NCI-H2081 (cell line): ENCODE data around the gene APOBEC2.
"Not testable (repeated sequence)": the region's sequence is repeated elsewhere in the genome, so short reads cannot be mapped to it uniquely, and the experiment has no call there.

ENCODE experiments used
- DNase-seq, 2 experiments: peaks; one replicate each; lab custom pipeline; 2025; lab: John Stamatoyannopoulos, UW

Gene APOBEC2

GRCh38 chr6:41053041-41053440 is at the start of gene APOBEC2:
Gene APOBEC2, plus strand, starts transcription at chr6:41053202. Its CDS starts 146 bp downstream, at chr6:41053348.
- no peak for DNase-seq

DNA sequence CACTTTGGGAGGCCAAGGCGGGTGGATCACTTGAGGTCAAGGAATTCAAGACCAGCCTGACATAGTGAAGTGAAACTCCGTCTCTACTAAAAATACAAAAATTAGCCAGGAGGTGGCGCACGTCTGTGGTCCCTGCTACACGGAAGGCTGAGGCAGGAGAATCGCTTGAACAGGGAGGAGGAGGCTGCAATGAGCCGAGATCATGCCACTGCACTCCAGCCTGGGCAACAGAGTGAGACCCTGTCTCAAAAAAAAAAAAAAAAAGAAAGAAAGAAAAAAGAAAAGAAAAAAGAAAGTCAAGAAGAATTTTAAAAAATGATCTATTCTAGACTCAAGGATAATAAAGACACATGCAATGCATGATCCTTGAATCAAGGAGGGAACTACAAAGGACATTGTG is 46.8 kb upstream of the APOBEC2 start:
- DNase-seq = peak in 1 of 2 experiments; percentile 21

GRCh38 chr6:41006980-41007379 is 46.0 kb upstream of the APOBEC2 start:
- DNase-seq = not testable (repeated sequence)

DNA sequence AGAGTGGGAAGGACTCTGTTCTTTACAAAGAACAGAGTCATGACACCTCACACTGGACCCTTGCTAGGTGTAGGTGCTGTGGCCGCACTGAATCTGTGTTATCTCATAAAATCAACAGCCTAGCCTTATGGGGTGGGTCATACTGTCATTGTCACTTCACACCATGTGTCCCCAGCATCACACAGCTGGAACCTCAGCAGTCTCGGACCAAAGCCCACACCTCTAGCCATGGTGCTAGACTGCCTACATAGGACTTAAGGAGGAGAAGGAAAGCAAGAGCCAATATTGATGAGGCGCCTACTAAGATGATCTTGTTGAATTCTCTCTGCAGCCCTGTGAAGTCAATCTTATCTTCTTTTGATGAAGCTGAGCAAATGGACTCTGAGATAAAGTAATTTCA is 45.0 kb upstream of the APOBEC2 start:
- no peak for DNase-seq

DNA sequence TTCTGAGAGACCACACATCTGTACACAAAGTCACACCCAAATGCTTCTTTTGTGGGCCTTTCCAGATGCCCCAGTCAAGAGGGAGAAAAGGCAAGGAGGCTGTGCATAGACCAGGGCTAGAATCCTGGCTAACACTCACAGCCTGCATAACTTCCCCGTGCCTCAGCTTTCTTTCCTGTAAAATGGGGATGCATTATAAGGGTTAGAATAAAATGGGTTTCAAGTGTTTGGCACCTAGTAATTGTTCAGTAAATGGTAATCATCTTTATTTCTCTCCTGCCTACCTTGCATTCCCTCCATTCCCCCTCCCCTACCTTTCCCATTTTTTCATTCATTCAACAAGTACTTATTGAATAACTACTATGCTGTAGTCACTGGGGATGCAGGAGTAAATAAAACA is 43.3 kb upstream of the APOBEC2 start:
- no peak for DNase-seq

- DNase-seq = no peak
These were observed 41.3 kb upstream of the APOBEC2 start for GRCh38 chr6:41011673-41012072.

DNA sequence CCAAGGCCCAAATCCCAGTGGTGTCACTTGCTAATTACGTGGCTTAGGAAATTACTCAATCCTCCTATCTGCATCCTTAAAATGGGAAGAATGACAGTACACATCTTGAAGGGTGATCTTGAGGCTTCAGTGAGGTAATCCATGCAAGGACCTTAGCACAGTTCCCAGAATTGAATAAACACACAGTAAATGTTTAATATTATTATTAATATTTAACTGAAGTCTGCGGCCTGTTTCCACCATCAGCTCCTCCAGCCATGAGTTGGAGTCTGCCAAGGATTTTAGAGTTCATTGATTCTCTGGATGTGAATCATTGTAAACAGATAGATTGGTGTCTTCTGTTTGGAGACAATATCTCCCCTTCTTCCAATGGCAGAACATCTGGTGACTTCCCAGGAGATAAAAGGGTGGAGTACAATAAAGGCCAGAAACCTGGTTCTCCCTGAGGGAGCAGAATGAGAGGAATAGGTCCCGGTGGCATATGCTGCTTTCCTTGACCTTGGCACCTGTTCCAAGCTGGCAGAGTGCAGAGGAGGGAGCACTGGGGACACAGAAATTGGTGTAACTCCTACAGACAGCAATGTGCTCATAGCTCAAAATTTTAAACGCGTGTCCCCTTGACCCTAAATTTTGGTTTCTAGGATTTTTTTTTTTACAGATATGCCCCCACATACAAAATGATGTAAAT is 39.4 kb upstream of the APOBEC2 start:
- no peak for DNase-seq

DNA sequence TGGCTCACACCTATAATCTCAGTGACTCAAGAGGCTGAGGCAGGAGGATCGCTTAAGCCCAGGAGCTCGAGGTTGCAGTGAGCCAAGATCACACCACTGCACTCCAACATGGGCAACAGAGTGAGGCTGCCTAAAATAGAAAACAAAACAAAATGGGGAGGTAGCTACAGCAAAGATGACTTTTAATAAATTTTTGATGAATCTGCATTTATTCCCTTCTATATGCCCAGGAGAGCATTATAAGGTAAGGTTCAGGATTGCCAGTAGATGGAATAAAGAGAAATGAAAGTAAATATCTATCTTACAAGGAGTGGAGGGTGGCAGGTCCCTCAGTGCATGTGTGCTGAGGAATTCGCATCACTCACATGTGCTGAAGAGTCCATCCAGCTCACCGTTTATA is 38.2 kb upstream of the APOBEC2 start:
- no peak for DNase-seq

DNA sequence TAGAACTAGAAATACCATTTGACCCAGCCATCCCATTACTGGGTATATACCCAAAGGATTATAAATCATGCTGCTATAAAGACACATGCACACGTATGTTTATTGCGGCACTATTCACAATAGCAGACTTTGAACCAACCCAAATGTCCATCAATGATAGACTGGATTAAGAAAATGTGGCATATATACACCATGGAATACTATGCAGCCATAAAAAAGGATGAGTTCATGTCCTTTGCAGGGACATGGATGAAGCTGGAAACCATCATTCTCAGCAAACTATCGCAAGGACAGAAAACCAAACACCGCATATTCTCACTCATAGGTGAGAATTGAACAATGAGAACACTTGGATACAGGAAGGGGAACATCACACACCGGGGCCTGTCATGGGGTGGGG is 37.1 kb upstream of the APOBEC2 start:
- not testable (repeated sequence) for DNase-seq

- DNase-seq = no peak
These were observed 35.3 kb upstream of the APOBEC2 start for GRCh38 chr6:41017663-41018062.

DNA sequence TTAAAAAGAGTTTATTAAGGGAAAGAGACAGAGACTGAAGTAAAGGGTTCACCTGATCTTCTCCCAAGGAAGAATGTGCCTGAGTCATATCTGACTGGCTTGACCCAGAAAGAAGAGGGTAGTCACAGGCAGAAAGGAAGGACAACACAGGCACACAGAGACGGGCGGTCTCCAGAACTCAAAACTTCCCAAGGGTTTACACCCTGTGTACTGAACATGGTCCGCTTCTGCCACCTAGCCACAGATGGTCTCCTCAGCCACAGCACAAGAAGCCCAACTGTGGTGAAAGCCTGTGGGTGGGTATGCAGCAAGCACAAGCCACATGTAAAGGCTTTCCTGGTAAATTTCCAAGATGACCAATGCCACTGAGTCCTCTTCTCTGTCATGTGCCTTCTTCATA is 31.2 kb upstream of the APOBEC2 start:
- peak in 1 of 2 experiments; percentile 6 for DNase-seq

- DNase-seq = no peak
These were observed 30.7 kb upstream of the APOBEC2 start for GRCh38 chr6:41022294-41022693.

GRCh38 chr6:41023114-41023513 is 29.9 kb upstream of the APOBEC2 start:
- DNase-seq = no peak

- DNase-seq = no peak
These were observed 27.0 kb upstream of the APOBEC2 start for GRCh38 chr6:41025966-41026530.

DNA sequence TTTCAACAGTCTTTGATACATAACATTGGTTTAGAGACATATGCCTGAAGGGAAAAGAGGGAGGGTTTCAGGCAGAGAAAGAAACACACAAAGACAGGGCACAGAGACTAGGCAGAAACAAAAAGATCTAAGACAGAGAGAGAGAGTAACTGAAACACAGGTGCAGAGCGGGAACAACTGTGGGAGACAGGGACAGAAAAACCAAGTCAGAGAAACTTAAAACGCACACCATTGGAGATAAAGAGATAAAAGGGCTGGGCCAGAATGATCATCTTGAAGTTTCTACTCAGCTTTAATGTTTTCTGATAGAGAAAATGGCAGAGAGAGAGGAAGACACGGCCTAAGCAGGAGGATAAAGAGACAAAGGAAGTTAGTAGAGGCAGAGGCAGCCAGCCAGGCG is 25.8 kb upstream of the APOBEC2 start:
- DNase-seq = no peak

GRCh38 chr6:41027799-41028560 is 25.0 kb upstream of the APOBEC2 start:
- peak; percentile 22 to 36 for DNase-seq

DNA sequence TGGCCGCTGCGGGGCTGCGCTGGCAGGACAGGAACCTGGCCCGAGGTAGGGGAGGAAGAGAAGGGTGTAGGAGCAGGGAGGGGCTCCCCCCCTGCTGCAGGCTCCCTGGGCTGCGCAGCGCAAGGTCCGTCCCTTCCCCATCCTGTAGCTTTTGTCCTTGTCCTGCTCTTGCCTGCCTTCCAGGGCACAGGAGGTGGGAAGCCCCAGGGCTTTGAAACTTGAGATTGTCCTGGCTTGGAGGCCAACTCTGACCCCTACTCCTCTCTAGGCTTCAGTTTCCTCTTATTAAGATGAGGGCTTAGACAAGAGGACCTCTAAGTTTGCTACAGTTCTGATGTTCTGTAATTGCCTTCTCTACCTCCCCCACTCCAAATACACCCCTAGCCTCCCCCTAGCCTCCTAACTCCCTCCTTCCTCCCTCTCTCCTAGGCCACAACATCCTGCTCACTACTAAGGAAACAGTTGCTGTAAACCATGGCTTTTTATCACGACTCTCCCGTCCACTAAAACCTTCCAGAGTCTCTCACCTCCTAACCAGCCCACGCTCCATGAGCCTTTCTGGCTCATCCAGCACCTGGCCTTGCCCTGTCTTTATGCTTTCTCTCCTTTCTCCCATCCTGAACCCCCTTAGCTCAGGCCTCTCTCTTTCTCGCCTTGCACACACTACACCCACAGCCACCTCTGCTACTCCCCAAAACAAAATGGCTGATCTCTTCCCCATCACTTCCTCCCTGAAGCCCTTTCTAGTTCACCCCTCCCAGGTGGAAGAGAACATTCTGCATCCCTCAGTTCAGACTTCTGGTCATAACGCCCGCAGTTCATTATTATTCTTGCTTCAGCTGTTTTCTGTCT is 24.2 kb upstream of the APOBEC2 start:
- no peak for DNase-seq

DNA sequence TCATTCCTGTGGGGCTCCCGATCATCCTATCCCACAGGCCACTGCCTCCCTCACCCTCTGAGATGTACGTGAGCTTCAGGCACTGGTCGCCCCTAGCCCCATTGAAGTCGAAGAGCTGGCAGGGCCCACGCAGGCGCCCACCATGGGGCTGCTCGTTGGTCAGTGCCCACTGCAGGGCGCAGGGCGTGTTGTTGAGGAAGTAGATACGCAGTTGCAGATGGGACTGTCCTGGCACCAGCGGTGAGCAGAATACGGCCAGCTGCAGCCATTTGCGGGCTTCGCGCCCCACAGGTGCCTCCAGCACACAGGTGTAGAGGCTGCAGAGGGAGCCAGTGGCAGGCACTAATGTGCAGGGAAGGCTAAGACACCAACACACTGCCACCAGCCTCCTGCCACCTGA is 20.2 kb upstream of the APOBEC2 start:
- no peak for DNase-seq

- DNase-seq = no peak
These were observed 19.2 kb upstream of the APOBEC2 start for GRCh38 chr6:41033776-41034175.

DNA sequence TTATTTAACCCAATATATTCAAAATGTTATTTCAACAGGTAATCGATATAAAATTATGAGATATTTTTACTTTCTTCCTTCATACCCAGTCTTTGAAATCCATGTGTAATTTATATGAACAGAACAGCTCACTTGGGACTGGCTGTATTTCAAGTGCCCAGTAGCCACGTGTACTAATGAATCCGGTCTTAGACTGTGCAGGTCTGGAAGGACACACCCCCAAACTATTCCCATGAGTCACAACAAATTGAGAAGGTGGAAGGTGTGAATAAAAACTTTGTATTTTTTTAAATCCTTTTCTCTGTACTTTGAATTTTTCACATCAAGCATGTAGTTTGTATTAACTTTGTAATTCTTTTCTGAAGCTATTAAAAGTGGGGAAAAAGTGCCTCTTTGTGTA is 16.8 kb upstream of the APOBEC2 start:
- no peak for DNase-seq

DNA sequence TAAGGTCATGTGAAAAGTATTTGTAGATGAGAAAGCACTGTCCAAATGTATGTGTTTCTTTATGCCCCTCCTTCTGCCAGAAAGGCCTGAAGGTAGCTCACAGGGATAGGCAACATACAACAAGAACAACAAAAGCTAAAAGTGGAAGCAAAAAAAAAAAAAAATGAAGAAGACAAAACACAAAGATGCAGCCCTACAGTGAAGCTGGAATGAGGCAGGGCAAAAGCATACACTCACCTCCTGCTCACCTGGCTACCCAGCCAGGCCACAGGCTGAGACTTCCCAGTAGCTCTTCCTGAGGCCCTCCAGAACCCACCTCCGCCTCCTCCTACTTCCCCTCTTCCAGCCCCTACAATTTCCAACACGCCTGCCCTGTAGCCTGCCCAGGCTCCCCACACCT is 16.4 kb upstream of the APOBEC2 start:
- DNase-seq = no peak
